Type B pancreatic cell (in vitro differentiated cells): ENCODE results near the gene POFUT1. TPM values are rescaled to one million over a fixed set of nuclear protein-coding genes. Genes with fewer than 3 reads are reported as not detected.

Experiments
- DNase-seq: peaks from one replicate; pipeline ENCODE4 v3.0.0; 2021; ENCODE audit warnings: mixed read lengths; ENCODE audit not compliant: unreplicated experiment; ENCODE audit errors: extremely low spot score
- H3K27ac Mint-ChIP-seq: 2 replicates; pipeline ENCODE4 v1.8.0; 2021; ENCODE audit warnings: mild to moderate bottlenecking, mixed read lengths
- H3K27me3 Mint-ChIP-seq: 2 replicates; pipeline ENCODE4 v1.8.0; 2021; ENCODE audit warnings: mixed read lengths
- H3K36me3 Mint-ChIP-seq: 2 replicates; pipeline ENCODE4 v1.8.0; 2021; ENCODE audit warnings: mixed read lengths
- H3K4me1 Mint-ChIP-seq: one replicate; pipeline ENCODE4 v1.8.0; 2021; ENCODE audit warnings: mixed read lengths; ENCODE audit not compliant: unreplicated experiment
- H3K4me3 Mint-ChIP-seq: 2 replicates; pipeline ENCODE4 v1.8.0; 2021; ENCODE audit warnings: mild to moderate bottlenecking, mixed read lengths
- H3K9me3 Mint-ChIP-seq: 2 replicates; pipeline ENCODE4 v1.8.0; 2021; ENCODE audit warnings: mixed read lengths
- CTCF ChIP-seq: fragments of 200-600 bp; sonication (generic); conservative IDR thresholded peaks from 2 replicates; pipeline ENCODE4 v1.5.0; 2021; ENCODE audit warnings: antibody characterized with exemption, mild to moderate bottlenecking
- total RNA-seq: library from RNA; stranded (reverse); gene quantifications from 2 replicates; pipeline ENCODE4 v1.2.1, GENCODE V29; 2021; ENCODE audit warnings: low replicate concordance

The POFUT1 gene
- total RNA-seq, 1 donor from 2014 or later: 55.8 TPM

DNA sequence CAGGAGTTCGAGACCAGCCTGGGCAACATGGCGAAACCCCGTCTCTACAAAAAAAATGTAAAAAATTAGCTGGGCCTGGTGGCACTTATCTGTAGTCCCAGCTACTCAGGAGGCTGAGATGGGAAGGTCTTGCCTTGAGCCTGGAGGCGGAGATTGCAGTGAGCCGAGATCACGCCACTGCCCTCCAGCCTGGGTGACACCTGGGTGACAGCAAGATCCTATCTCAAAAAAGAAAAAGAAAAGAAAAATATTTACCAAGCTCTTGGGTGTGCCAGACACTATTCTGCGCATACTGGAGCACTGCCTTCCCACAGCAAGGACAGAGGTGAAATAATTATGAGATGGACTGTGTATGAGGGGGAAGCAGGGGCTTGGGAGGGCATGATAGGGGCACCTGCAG lies 19.6 kb downstream of the POFUT1 start:
- Mint-ChIP-seq H3K27ac (peak overlapping the region; percentile 51), H3K4me3 (no peak overlapping the region), H3K27me3 (no peaks in the 10 kb centered on the region), H3K4me1 (peaks cover 11% of the 10 kb centered on the region), H3K9me3 (no peaks in the 10 kb centered on the region), H3K36me3 (peaks cover 29% of the 10 kb centered on the region)
- no peak for TF ChIP-seq CTCF
- DNase-seq: no peak

- peak overlapping the region; percentile 51 for H3K27ac Mint-ChIP-seq
- H3K36me3 Mint-ChIP-seq: peaks cover 32% of the 10 kb centered on the region
- TF ChIP-seq CTCF: no peak
- H3K27me3 Mint-ChIP-seq: no peaks in the 10 kb centered on the region
- no peak overlapping the region for H3K4me3 Mint-ChIP-seq
- no peak for DNase-seq
- peaks cover 11% of the 10 kb centered on the region for H3K4me1 Mint-ChIP-seq
- H3K9me3 Mint-ChIP-seq: no peaks in the 10 kb centered on the region
These were observed 20.3 kb downstream of the POFUT1 start for GRCh38 chr20:32227744-32228688.

- H3K9me3 Mint-ChIP-seq: no peaks in the 10 kb centered on the region
- H3K4me3 Mint-ChIP-seq: no peak overlapping the region
- H3K27ac Mint-ChIP-seq: peak overlapping the region; percentile 18
- DNase-seq: no peak
- TF ChIP-seq CTCF: no peak
- peaks cover 39% of the 10 kb centered on the region for H3K36me3 Mint-ChIP-seq
- H3K27me3 Mint-ChIP-seq: no peaks in the 10 kb centered on the region
- peaks cover 11% of the 10 kb centered on the region for H3K4me1 Mint-ChIP-seq
These were observed 21.6 kb downstream of the POFUT1 start for GRCh38 chr20:32229251-32229747.

DNA sequence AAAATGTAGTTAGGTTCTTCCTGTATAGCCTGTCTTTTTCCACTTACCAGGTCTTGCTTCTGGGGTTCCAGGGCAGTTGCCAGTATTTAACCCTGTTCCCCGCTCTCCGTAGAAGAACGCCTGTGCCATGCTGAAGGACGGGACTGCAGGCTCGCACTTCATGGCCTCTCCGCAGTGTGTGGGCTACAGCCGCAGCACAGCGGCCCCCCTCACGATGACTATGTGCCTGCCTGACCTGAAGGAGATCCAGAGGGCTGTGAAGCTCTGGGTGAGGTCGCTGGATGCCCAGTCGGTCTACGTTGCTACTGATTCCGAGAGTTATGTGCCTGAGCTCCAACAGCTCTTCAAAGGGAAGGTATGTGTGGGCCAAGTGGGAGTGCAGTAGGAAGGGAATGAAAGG lies 23.0 kb downstream of the POFUT1 start:
- Mint-ChIP-seq H3K36me3 (peaks cover 48% of the 10 kb centered on the region), H3K27ac (no peak overlapping the region), H3K4me3 (no peak overlapping the region), H3K9me3 (no peaks in the 10 kb centered on the region), H3K4me1 (peaks cover 9% of the 10 kb centered on the region), H3K27me3 (no peaks in the 10 kb centered on the region)
- no peak for TF ChIP-seq CTCF
- no peak for DNase-seq

DNA sequence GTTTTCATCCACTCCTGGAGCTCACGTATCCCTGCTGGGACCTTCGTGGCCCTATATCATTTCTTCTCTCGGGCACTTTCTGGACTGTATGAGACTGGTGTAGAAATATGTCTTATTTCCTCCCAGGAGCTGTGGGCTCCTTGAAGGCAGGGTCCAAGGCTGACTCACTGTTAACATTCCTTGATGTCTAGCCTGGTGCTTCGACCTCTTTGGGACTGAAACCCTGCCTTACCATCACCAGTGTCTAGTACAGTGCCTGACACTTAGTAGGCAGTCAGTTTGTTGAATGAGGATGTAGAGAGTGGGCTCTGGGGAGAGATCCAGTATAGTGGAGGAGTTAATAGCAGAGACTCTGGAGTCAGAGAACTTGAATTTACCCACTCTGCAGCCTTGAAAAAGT lies 23.6 kb downstream of the POFUT1 start:
- no peaks in the 10 kb centered on the region for H3K9me3 Mint-ChIP-seq
- DNase-seq: no peak
- no peak overlapping the region for H3K27ac Mint-ChIP-seq
- no peak overlapping the region for H3K4me3 Mint-ChIP-seq
- no peak for TF ChIP-seq CTCF
- peaks cover 49% of the 10 kb centered on the region for H3K36me3 Mint-ChIP-seq
- H3K27me3 Mint-ChIP-seq: no peaks in the 10 kb centered on the region
- peaks cover 11% of the 10 kb centered on the region for H3K4me1 Mint-ChIP-seq
